ENCODE measurements around the gene TMOD1. TPM values are rescaled to one million over a fixed set of nuclear protein-coding genes. Genes with fewer than 3 reads are reported as not detected.

Gene TMOD1
- total RNA-seq, 1 donor from 2014 or later, result 1.3 TPM

DNA sequence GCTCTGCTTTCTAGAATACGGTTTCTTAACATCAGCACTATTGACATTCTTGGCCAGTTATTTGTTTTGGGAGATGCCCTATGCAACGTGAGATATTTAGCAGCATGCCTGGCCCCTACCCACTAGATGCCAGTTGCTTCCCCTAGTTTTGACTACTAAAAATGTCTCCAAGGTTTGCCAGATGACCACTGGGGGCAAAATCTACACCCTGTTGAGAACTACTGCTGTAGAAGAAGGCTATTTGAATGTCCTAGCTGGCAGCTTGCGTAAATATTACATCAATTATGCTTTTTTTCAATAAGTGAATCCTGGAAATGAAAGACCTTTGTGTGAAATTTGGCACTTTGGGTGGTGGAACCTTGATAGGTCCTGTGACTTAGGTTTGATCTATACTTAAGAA is 137.2 kb downstream of the TMOD1 start:
- Mint-ChIP-seq H3K4me3 (ENCODE audit: unreplicated experiment) (no peak overlapping the region), H3K27me3 (ENCODE audit: low read depth) (no peaks in the 10 kb centered on the region), H3K36me3 (ENCODE audit: low read depth) (peaks cover 4% of the 10 kb centered on the region), H3K9me3 (ENCODE audit: low read depth) (no peaks in the 10 kb centered on the region), H3K4me1 (ENCODE audit: low read depth) (peaks cover 47% of the 10 kb centered on the region), H3K27ac (ENCODE audit: unreplicated experiment) (peak overlapping the region; percentile 38)
- TF ChIP-seq, protein P1, sequence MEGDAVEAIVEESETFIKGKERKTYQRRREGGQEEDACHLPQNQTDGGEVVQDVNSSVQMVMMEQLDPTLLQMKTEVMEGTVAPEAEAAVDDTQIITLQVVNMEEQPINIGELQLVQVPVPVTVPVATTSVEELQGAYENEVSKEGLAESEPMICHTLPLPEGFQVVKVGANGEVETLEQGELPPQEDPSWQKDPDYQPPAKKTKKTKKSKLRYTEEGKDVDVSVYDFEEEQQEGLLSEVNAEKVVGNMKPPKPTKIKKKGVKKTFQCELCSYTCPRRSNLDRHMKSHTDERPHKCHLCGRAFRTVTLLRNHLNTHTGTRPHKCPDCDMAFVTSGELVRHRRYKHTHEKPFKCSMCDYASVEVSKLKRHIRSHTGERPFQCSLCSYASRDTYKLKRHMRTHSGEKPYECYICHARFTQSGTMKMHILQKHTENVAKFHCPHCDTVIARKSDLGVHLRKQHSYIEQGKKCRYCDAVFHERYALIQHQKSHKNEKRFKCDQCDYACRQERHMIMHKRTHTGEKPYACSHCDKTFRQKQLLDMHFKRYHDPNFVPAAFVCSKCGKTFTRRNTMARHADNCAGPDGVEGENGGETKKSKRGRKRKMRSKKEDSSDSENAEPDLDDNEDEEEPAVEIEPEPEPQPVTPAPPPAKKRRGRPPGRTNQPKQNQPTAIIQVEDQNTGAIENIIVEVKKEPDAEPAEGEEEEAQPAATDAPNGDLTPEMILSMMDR (IDR thresholded peaks at IDR 0.05), result peak; percentile 43
- no peak for DNase-seq (ENCODE audit: low spot score)

DNA sequence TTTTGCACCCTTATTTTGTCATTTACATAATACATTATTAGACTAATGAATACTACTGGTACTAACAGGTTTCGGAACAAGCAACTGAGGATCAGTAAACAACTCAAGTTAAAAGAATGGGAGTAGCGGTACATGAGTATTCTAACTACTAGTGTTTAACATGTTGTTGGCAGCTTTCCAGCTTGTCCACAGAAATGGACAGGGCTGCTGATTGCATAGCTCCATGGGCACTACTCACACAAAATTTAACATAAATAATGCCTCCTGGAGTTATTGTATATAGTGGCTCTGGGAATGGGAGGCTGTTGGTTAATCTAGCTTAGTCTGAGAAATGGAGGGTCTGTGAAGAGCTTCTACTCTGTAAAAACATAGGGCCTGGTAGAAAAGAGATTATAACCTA is 138.9 kb downstream of the TMOD1 start:
- TF ChIP-seq, protein P1 (IDR thresholded peaks at IDR 0.05), result no peak
- Mint-ChIP-seq H3K4me3 (ENCODE audit: unreplicated experiment) (no peak overlapping the region), H3K27me3 (ENCODE audit: low read depth) (no peaks in the 10 kb centered on the region), H3K36me3 (ENCODE audit: low read depth) (peaks cover 8% of the 10 kb centered on the region), H3K4me1 (ENCODE audit: low read depth) (peaks cover 35% of the 10 kb centered on the region), H3K9me3 (ENCODE audit: low read depth) (no peaks in the 10 kb centered on the region), H3K27ac (ENCODE audit: unreplicated experiment) (no peak overlapping the region)
- no peak for DNase-seq (ENCODE audit: low spot score)

DNA sequence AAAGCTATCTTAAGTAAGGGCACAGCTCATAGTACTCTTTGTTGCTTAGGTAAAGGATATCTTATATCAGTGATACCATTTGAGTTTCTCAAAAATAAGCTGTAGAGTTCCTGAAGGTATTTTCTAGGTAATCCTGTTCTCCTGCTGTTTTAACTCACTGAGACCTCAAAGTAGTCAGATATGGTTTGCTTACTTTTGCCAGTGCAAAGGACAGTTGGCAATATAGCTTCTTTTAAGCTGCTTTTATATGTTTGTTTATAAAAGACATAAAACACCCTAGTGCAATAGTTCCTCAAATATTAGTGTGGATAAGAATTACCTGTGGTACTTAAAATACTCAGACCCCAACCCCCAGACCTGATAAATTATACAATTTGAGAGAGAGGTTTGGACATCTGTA is 144.3 kb downstream of the TMOD1 start:
- TF ChIP-seq, protein P1 (IDR thresholded peaks at IDR 0.05), result no peak
- peaks cover 21% of the 10 kb centered on the region for H3K36me3 Mint-ChIP-seq (ENCODE audit: low read depth)
- H3K9me3 Mint-ChIP-seq (ENCODE audit: low read depth), result no peaks in the 10 kb centered on the region
- no peak for DNase-seq (ENCODE audit: low spot score)
- no peak overlapping the region for H3K4me3 Mint-ChIP-seq (ENCODE audit: unreplicated experiment)
- H3K27me3 Mint-ChIP-seq (ENCODE audit: low read depth), result no peaks in the 10 kb centered on the region
- peaks cover 5% of the 10 kb centered on the region for H3K4me1 Mint-ChIP-seq (ENCODE audit: low read depth)
- H3K27ac Mint-ChIP-seq (ENCODE audit: unreplicated experiment), result no peak overlapping the region

DNA sequence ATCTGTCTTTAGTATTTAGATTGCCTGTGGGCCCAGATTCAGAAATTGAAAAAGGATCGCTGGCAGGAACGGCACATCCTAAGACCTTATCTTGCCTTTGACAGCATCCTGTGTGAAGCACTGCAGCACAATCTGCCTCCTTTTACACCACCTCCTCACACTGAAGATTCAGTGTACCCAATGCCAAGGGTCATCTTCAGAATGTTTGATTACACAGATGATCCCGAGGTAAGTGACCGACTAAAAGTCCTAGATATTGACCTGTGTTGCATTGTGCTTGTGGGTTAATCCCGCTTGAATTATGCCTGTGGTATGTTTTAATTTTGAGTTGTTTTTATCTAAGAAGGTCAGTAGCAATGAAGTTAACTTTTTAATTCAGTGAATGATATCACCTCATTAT is 146.5 kb downstream of the TMOD1 start:
- peaks cover 24% of the 10 kb centered on the region for H3K36me3 Mint-ChIP-seq (ENCODE audit: low read depth)
- peaks cover 8% of the 10 kb centered on the region for H3K4me1 Mint-ChIP-seq (ENCODE audit: low read depth)
- no peak for DNase-seq (ENCODE audit: low spot score)
- TF ChIP-seq, protein P1 (IDR thresholded peaks at IDR 0.05), result no peak
- H3K27ac Mint-ChIP-seq (ENCODE audit: unreplicated experiment), result no peak overlapping the region
- no peak overlapping the region for H3K4me3 Mint-ChIP-seq (ENCODE audit: unreplicated experiment)
- H3K27me3 Mint-ChIP-seq (ENCODE audit: low read depth), result no peaks in the 10 kb centered on the region
- no peaks in the 10 kb centered on the region for H3K9me3 Mint-ChIP-seq (ENCODE audit: low read depth)

Other genes starting within 250 kb of the TMOD1 start
- 5.1 to 8.5 TPM (median 5.4 TPM) in 3 replicates for gene CCDC180, start 194.0 kb upstream of the TMOD1 start, total RNA-seq
- gene TDRD7, start 89.6 kb upstream of the TMOD1 start, total RNA-seq, result 8.9 to 9.8 TPM (median 9.7 TPM) in 3 replicates
- gene TSTD2, start 131.7 kb downstream of the TMOD1 start, total RNA-seq, result 18.8 to 21.9 TPM (median 19.6 TPM) in 3 replicates
- 32.3 to 41.6 TPM (median 32.7 TPM) in 3 replicates for gene NCBP1, start 132.2 kb downstream of the TMOD1 start, total RNA-seq
- gene XPA, start 195.7 kb downstream of the TMOD1 start, total RNA-seq, result 9.1 to 11.6 TPM (median 10.2 TPM) in 3 replicates